PFSK-1 (cell line): ENCODE results near the gene SLC4A2.

Experiments
- FOXP2 ChIP-seq: optimal IDR thresholded peaks from 2 replicates; pipeline ENCODE3; 2011; ENCODE audit warnings: borderline replicate concordance, control low read depth, inconsistent platforms; ENCODE audit not compliant: insufficient read depth; ENCODE audit errors: extremely low read length, extremely low read depth
- POLR2AphosphoS5 ChIP-seq: IDR thresholded peaks from 2 replicates; pipeline ENCODE4 v1.6.1; 2012; ENCODE audit warnings: low read depth, mild to moderate bottlenecking, control low read depth, low read length, moderate library complexity
- REST ChIP-seq, 2 experiments: IDR thresholded peaks; 2 replicates each; pipeline versions ENCODE4 v1.6.1 to v1.8.0; 2011 to 2012; ENCODE audit warnings: low read depth in 2 of 2, low read length in 2 of 2, control low read depth in 1 of 2, inconsistent platforms in 1 of 2, mild to moderate bottlenecking in 1 of 2, moderate library complexity in 1 of 2; ENCODE audit not compliant: insufficient read depth in 1 of 2
- SIN3A ChIP-seq: IDR thresholded peaks from 2 replicates; pipeline ENCODE4 v1.6.1; 2012; ENCODE audit warnings: mild to moderate bottlenecking, low read length, moderate library complexity, borderline replicate concordance; ENCODE audit not compliant: insufficient read depth
- TAF1 ChIP-seq: IDR thresholded peaks from 2 replicates; pipeline ENCODE4 v1.6.1; 2012; ENCODE audit warnings: low read length, control low read depth, borderline replicate concordance; ENCODE audit not compliant: insufficient read depth

Gene SLC4A2

DNA sequence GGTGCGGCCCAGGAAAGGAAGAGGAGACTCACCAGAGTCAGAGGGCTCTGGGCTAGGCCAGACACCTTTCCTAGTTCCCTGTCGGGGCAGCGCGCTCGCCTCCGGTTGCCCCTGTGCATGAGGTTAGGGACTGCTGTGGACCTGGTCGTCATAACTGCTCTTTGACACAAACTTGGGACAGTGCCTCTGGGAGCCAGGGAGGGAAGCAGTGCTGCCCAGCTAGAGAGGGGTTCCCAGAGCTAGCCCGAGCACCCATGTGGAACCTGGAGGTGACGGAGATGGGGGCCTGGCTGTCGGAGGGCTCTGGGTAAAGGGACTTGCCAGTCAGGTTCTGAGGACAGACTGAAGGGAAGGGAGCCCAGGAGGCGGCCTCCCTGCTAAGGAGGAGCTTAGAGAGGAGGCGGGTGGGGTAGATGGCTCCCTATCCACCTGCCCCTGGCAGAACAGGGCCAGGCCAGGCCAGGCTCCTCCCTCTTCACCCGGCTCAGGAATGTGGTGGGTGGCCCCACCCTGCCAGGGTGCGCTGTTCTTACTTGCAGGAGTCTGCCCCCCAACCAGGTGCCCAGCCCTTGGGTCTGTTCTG is 56.5 kb downstream of the SLC4A2 start:
- TF ChIP-seq FOXP2: no peak
- no peak for TF ChIP-seq TAF1
- TF ChIP-seq SIN3A: no peak
- TF ChIP-seq REST (IDR thresholded peaks at IDR 0.05; ENCODE audit: insufficient read depth in 1 of 2, low read depth in 2 of 2, low read length in 2 of 2): no peak
- TF ChIP-seq POLR2AphosphoS5: no peak

DNA sequence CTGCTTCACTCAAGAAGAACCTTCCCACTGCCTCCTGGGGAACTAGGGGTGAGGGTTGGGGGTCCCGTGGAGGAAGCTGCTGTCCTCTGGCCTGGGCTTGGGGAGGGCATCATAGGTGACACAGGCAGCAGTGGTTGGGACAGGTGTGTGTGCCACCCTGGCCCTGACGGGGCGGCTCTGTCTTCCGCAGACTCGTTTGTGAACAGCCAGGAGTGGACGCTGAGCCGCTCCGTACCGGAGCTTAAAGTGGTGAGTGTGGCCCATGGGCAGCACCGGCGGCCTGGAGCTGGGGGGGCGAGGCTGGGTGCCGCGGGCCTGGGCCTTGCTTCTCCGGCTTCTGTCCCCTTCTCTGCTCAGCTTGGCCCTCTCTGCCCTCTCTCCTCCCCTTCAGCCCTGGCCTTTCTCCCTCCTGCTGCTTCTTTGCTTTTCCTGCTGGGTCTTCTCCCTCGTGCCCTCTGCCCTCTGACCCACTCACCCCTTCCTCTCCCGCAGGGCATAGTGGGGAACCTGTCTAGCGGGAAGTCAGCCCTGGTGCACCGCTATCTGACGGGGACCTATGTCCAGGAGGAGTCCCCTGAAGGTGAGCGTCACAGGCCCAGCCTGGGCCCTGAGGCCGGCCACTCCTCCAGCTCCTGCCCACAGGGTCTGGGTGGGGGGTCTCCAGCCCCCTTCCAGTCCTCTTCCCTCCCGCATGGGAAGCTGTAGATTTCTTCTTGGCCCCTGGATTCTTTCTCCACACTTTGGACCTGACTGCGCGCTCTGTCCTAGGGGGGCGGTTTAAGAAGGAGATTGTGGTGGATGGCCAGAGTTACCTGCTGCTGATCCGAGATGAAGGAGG is 57.4 kb downstream of the SLC4A2 start:
- no peak for TF ChIP-seq POLR2AphosphoS5
- TF ChIP-seq FOXP2: no peak
- no peak for TF ChIP-seq TAF1
- TF ChIP-seq SIN3A: no peak
- no peak for TF ChIP-seq REST (IDR thresholded peaks at IDR 0.05; ENCODE audit: insufficient read depth in 1 of 2, low read depth in 2 of 2, low read length in 2 of 2)

- no peak for TF ChIP-seq REST (IDR thresholded peaks at IDR 0.05; ENCODE audit: insufficient read depth in 1 of 2, low read depth in 2 of 2, low read length in 2 of 2)
- TF ChIP-seq TAF1: no peak
- TF ChIP-seq FOXP2: no peak
Observed at GRCh38 chr7:151117565-151117964, 58.2 kb downstream of the SLC4A2 start.

- TF ChIP-seq POLR2AphosphoS5: no peak
- no peak for TF ChIP-seq SIN3A
- TF ChIP-seq FOXP2: no peak
- TF ChIP-seq TAF1: no peak
Observed at GRCh38 chr7:151118108-151119054, 59.0 kb downstream of the SLC4A2 start.

DNA sequence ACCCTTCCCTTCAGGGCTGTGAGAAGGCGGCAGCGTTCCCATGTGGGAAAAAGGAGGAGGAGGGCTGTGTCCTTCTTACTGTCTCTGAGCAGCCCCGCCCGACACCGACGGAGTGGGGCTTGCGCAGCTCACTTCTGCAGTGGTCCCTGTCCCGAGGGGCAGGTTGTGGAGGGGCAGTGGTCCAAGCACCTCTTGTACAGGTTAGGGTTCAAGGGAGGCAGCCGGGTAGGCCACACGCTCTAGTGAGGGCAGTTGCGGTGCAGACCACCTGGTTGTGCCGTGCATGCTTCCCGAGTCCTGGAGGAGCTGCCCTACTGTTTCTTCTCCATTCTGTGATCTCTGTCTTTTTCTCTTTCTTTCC is 59.6 kb downstream of the SLC4A2 start:
- TF ChIP-seq FOXP2: no peak
- no peak for TF ChIP-seq TAF1
- no peak for TF ChIP-seq REST (IDR thresholded peaks at IDR 0.05; ENCODE audit: insufficient read depth in 1 of 2, low read depth in 2 of 2, low read length in 2 of 2)
- no peak for TF ChIP-seq POLR2AphosphoS5
- TF ChIP-seq SIN3A: no peak
